K562 (cell line): ENCODE results near the gene PCDH8. TPM values are rescaled to one million over a fixed set of nuclear protein-coding genes. Genes with fewer than 3 reads are reported as not detected.

Experiments
- ATAC-seq: fragments of 200-7000 bp; cut with Tn5 transposase; 3 replicates; pipeline ENCODE4 v1.9.1; 2020; ENCODE audit warnings: moderate library complexity
- BruUV-seq: library from RNA; stranded (reverse); fragments of 400-500 nt; replicated peaks from 2 replicates; lab custom pipeline; 2021; lab: Mats Ljungman, UMichigan
- CTCF ChIA-PET: fragments of 300-600 bp; formaldehyde crosslinking; extraction: SDS; loops from one replicate; lab custom pipeline; 2021; ENCODE audit warnings: low intra/inter-chr PET ratio; lab: Yijun Ruan, JAX
- POLR2A ChIA-PET: fragments of 300-600, 350-650 bp; sonication (Branson Sonifier 250); formaldehyde crosslinking; extraction: SDS; loops from one replicate; lab custom pipeline; 2021; ENCODE audit warnings: antibody characterized with exemption, inconsistent platforms; lab: Yijun Ruan, JAX
- DNase-seq, 4 experiments: peaks; one replicate each; pipeline versions ENCODE4 v3.0.0 to v3.0.0-alpha.2; 2011 to 2018; ENCODE audit warnings: low spot score in 3 of 4, mixed read lengths in 3 of 4; ENCODE audit errors: extremely low read depth in 1 of 4
- FAIRE-seq: peaks from 2 replicates; lab custom pipeline; 2011; peaks lifted over from hg19 to GRCh38; lab: Jason Lieb, UNC
- H2AFZ ChIP-seq: 2 replicates; pipeline ENCODE4 v1.6.0; 2011; ENCODE audit warnings: low read depth, low read length, control low read depth, inconsistent platforms
- H3K27ac ChIP-seq: fragments of 200-600 bp; 3 replicates; pipeline ENCODE4 v1.8.0; 2011; ENCODE audit warnings: low read depth, mild to moderate bottlenecking, control low read depth, inconsistent platforms, low read length, moderate library complexity, mixed read lengths; ENCODE audit errors: extremely low read depth
- H3K27me3 ChIP-seq, 2 experiments: fragments of 300-600 bp in 1 of 2; 2 replicates in 1 of 2; 3 replicates in 1 of 2; pipeline versions ENCODE4 v1.6.0 to v1.8.0; 2011; ENCODE audit warnings: inconsistent platforms in 2 of 2, low read length in 2 of 2, mild to moderate bottlenecking in 1 of 2, mixed read lengths in 1 of 2, moderate library complexity in 1 of 2; ENCODE audit not compliant: control insufficient read depth in 2 of 2, insufficient read depth in 2 of 2
- H3K36me3 ChIP-seq: fragments of 300-600 bp; 3 replicates; pipeline ENCODE4 v1.8.0; 2011; ENCODE audit warnings: mild to moderate bottlenecking, low read length, inconsistent platforms; ENCODE audit not compliant: control insufficient read depth, insufficient read depth
- H3K4me1 ChIP-seq, 2 experiments: fragments of 200-600 bp in 1 of 2; replicated peaks in 1 of 2; 2 replicates in 1 of 2; 3 replicates in 1 of 2; pipeline versions ENCODE4 v1.5.1 to v1.8.0; 2011; ENCODE audit warnings: inconsistent platforms in 2 of 2, low read length in 2 of 2, mild to moderate bottlenecking in 1 of 2, mixed read lengths in 1 of 2, moderate library complexity in 1 of 2; ENCODE audit not compliant: control insufficient read depth in 2 of 2, insufficient read depth in 2 of 2
- H3K4me2 ChIP-seq: 2 replicates; pipeline ENCODE4 v1.6.1; 2011; ENCODE audit warnings: low read length, control low read depth, inconsistent platforms, mixed read lengths; ENCODE audit not compliant: insufficient read depth
- H3K4me3 ChIP-seq: fragments of 200-600 bp; sonication (generic), shearing (Covaris generic); 2 replicates; pipeline ENCODE4 v1.5.1; 2016; ENCODE audit warnings: control low read depth, inconsistent platforms
- H3K79me2 ChIP-seq: fragments of 200-600 bp; 3 replicates; pipeline ENCODE4 v1.8.0; 2011; ENCODE audit warnings: low read length, inconsistent platforms; ENCODE audit not compliant: control insufficient read depth, insufficient read depth
- H3K9ac ChIP-seq, 2 experiments: 2 replicates each; pipeline versions ENCODE4 v1.6.0 to v1.6.1; 2011; ENCODE audit warnings: low read depth in 2 of 2, low read length in 2 of 2, control low read depth in 1 of 2, inconsistent platforms in 1 of 2, mild to moderate bottlenecking in 1 of 2, mixed read lengths in 1 of 2; ENCODE audit not compliant: insufficient read depth in 1 of 2
- H3K9me1 ChIP-seq: one replicate; pipeline ENCODE4 v1.6.0; 2011; ENCODE audit warnings: inconsistent platforms, mild to moderate bottlenecking, low read length, moderate library complexity; ENCODE audit not compliant: control insufficient read depth, insufficient read depth
- H3K9me3 ChIP-seq: replicated peaks from 2 replicates; pipeline ENCODE4 v1.5.1; 2011; ENCODE audit warnings: low read depth, low read length, inconsistent platforms; ENCODE audit not compliant: control insufficient read depth, insufficient read depth
- H4K20me1 ChIP-seq: replicated peaks from 2 replicates; pipeline ENCODE4 v1.6.1; 2011; ENCODE audit warnings: low read length, inconsistent platforms, mixed read lengths; ENCODE audit not compliant: control insufficient read depth, insufficient read depth
- ARHGAP35 ChIP-seq: fragments of 450-650 bp; IDR thresholded peaks from 2 replicates; pipeline ENCODE4 v1.6.1; 2018; ENCODE audit not compliant: partially characterized antibody
- CBX5 ChIP-seq: IDR thresholded peaks from 2 replicates; pipeline ENCODE4 v1.6.1; 2014; ENCODE audit warnings: low read depth, borderline replicate concordance
- GABPB1 ChIP-seq: sonication (generic); formaldehyde crosslinking; IDR thresholded peaks from 2 replicates; pipeline ENCODE4 v1.8.0; 2022; ENCODE audit warnings: mild to moderate bottlenecking, missing genetic modification reagents
- GTF2E2 ChIP-seq: fragments of 200-800 bp; sonication (Bioruptor generic); IDR thresholded peaks from 2 replicates; pipeline ENCODE4 v1.6.1; 2016; ENCODE audit warnings: missing genetic modification characterization, missing compliant biosample characterization
- POLR2A ChIP-seq: fragments of 450-650 bp; conservative IDR thresholded peaks from 2 replicates; pipeline ENCODE4 v1.6.1; 2016
- PRMT5 ChIP-seq: sonication (generic); formaldehyde crosslinking; IDR thresholded peaks from 2 replicates; pipeline ENCODE4 v1.5.0; 2020; ENCODE audit warnings: missing genetic modification reagents
- SAP30 ChIP-seq: fragments of 200-600 bp; sonication (generic); IDR thresholded peaks from 2 replicates; pipeline ENCODE4 v1.6.1; 2012; ENCODE audit warnings: borderline replicate concordance, low read depth, mild to moderate bottlenecking, moderate library complexity, low read length, control low read depth, inconsistent platforms; ENCODE audit not compliant: insufficient read depth, poor library complexity, severe bottlenecking
- SMC3 ChIP-seq: conservative IDR thresholded peaks from 2 replicates; pipeline ENCODE4 v1.6.1; 2011; ENCODE audit warnings: low read depth, low read length, improper control_type of control experiment; ENCODE audit not compliant: insufficient read depth
- SRSF3 ChIP-seq: fragments of 200-400 bp; formaldehyde crosslinking; IDR thresholded peaks from 2 replicates; pipeline ENCODE4 v1.6.1; 2016; ENCODE audit warnings: mild to moderate bottlenecking, low read length, moderate library complexity; ENCODE audit not compliant: insufficient read depth
- ZNF41 ChIP-seq: fragments of 250-450 bp; sonication (Bioruptor Pico); conservative IDR thresholded peaks from 2 replicates; pipeline ENCODE4 v1.4.0; 2020; ENCODE audit warnings: mild to moderate bottlenecking
- WGBS: fragments of 100-300 bp; shearing (Covaris generic); methylation state at CpG from one replicate; pipeline ENCODE4 v1.1.6; 2016; ENCODE audit warnings: low coverage, mixed read lengths; ENCODE audit not compliant: insufficient coverage; ENCODE audit errors: missing lambda C conversion rate; 5-methylcytosine and 5-hydroxymethylcytosine counted together
- in situ Hi-C: fragments of 300-500 bp; cut with MboI; formaldehyde crosslinking; loops from 4 replicates; pipeline ENCODE4 v1.15.0; 2018; ENCODE audit warnings: inconsistent platforms, mixed read lengths
- intact Hi-C: fragments of 100-400 bp; cut with micrococcal nuclease; formaldehyde crosslinking; loops from 2 replicates; pipeline ENCODE4 v1.14.2; 2022
- polyA plus RNA-seq, 8 experiments: library from polyadenylated mRNA; depleted of rRNA in 4 of 8; stranded (reverse) in 5 of 8; unstranded in 3 of 8; fragments of >200 nt; fragmentation: Nextera tagmentation in 2 of 8; fragmentation: Illumina TruSeq in 1 of 8; extraction: Ambion mirVana in 2 of 8; extraction: Trizol in 1 of 8; gene quantifications; 2 replicates each; pipeline versions ENCODE4 v1.2.1 to v1.2.3, GENCODE V29; 2011 to 2014; ENCODE audit warnings: inconsistent platforms in 1 of 8, missing spikeins in 1 of 8
- total RNA-seq, 7 experiments: library from RNA; depleted of rRNA in 6 of 7; stranded (reverse); fragments of >200 nt in 6 of 7; fragmentation: Illumina TruSeq in 2 of 7; extraction: Trizol in 2 of 7; gene quantifications; 2 replicates each; pipeline versions ENCODE4 v1.2.1 to v1.2.3, GENCODE V29; 2011 to 2021; ENCODE audit warnings: low replicate concordance in 1 of 7
- TF ChIP-seq, protein P1 (sequence below): fragments of 450-650 bp; IDR thresholded peaks from 2 replicates; pipeline ENCODE4 v1.6.1; 2016; ENCODE audit warnings: low read depth, mild to moderate bottlenecking, moderate library complexity
- TF ChIP-seq, protein P2 (sequence below): sonication (generic); formaldehyde crosslinking; IDR thresholded peaks from 2 replicates; pipeline ENCODE4 v1.8.0; 2022; ENCODE audit warnings: mild to moderate bottlenecking, missing genetic modification reagents

PCDH8 gene
- total and polyA plus RNA-seq, 9 of the 15 experiments (the other 6 are each of a cell fraction or from before 2014, with no cell fraction given), result not detected

DNA sequence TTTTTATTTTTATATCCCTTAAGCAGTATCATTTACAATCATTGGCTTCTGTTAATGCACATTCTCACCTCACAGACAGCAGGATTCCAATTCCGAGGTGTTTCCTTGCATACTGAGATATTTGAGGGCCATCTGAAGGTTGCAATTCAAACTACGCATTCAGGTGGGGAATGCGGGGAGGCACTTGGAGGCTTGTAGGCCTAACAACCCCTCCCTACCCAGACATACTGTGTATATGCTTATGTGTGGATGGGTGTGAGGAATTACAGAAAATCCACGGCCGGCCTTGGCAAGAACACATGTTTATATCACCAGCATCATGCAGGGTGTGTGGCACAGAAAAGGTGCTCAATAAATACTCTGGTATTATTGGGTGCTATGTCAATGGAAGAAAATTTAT is 43.3 kb upstream of the PCDH8 start (continued):
- no peak for TF ChIP-seq SAP30
- TF ChIP-seq GABPB1 (CRISPR knock-in tag), result no peak
- TF ChIP-seq ZNF41, result no peak

DNA sequence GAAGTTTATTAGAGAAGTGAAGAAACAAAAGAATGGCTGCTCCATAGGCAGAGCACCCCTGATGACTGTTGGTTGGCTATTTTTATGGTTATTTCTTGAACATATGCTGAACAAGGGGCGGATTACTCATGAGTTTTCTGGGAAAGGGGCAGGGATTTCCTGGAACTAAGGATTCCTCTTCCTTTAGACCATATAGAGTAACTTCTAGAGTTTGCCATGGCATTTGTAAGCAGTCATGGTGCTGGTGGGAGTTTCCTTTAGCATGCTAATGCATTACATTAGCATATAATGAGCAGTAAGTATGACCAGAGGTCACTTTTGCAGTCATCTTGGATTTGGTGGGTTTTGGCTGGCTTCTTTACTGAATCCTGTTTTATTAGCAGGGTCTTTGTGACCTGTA is 38.7 kb upstream of the PCDH8 start:
- Histone ChIP-seq H3K36me3 (no peaks in the 10 kb centered on the region), H3K9me3 (no peaks in the 10 kb centered on the region), H3K27ac (no peak overlapping the region), H3K9ac (no peak overlapping the region), H3K9me1 (no peaks in the 10 kb centered on the region), H3K79me2 (no peaks in the 10 kb centered on the region), H3K4me1 (no peaks in the 10 kb centered on the region), H3K27me3 (no peaks in the 10 kb centered on the region), H4K20me1 (no peaks in the 10 kb centered on the region), H3K4me3 (no peak overlapping the region), H3K4me2 (no peak overlapping the region), H2AFZ (no peak overlapping the region)
- DNase-seq (no peak), ATAC-seq (no peak), FAIRE-seq (no peak)
- WGBS, result 0% methylated on average over 1 of the region's 1 CpG
- POLR2A ChIA-PET, result no interaction called here
- intact Hi-C loops (no loop called here), in situ Hi-C loops (no loop called here)
- CTCF ChIA-PET, result no interaction called here
- TF ChIP-seq SRSF3 (no peak), PRMT5 (no peak), CBX5 (no peak), ARHGAP35 (no peak), SMC3 (no peak), POLR2A (no peak), GTF2E2 (tag) (no peak)
- TF ChIP-seq, protein P1, sequence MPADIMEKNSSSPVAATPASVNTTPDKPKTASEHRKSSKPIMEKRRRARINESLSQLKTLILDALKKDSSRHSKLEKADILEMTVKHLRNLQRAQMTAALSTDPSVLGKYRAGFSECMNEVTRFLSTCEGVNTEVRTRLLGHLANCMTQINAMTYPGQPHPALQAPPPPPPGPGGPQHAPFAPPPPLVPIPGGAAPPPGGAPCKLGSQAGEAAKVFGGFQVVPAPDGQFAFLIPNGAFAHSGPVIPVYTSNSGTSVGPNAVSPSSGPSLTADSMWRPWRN, result no peak
- TF ChIP-seq, protein P2, sequence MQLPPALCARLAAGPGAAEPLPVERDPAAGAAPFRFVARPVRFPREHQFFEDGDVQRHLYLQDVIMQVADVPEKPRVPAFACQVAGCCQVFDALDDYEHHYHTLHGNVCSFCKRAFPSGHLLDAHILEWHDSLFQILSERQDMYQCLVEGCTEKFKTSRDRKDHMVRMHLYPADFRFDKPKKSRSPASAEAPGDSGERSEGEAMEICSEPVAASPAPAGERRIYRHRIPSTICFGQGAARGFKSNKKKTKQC, result no peak
- no TSS peak for BruUV-seq
